Peyer's patch (tissue), 4 donors: ENCODE measurements around the gene GABARAP.

Experiments
- POLR2A ChIP-seq, 2 donors: fragments of 450-650 bp; IDR thresholded peaks; one replicate each; pipeline ENCODE4 v1.5.1; 2017; ENCODE audit warnings: antibody characterized with exemption in 2 of 2, mild to moderate bottlenecking in 2 of 2, moderate library complexity in 2 of 2
- TF ChIP-seq, protein P1 (sequence below), 6 experiments: fragments of 450-650 bp in 4 of 6; fragments of 200-600 bp in 2 of 6; sonication (generic) in 1 of 6; IDR thresholded peaks; one replicate each; pipeline ENCODE4 v1.5.1; 2017 to 2019; ENCODE audit warnings: antibody characterized with exemption in 6 of 6, mild to moderate bottlenecking in 3 of 6, moderate library complexity in 1 of 6

DNA sequence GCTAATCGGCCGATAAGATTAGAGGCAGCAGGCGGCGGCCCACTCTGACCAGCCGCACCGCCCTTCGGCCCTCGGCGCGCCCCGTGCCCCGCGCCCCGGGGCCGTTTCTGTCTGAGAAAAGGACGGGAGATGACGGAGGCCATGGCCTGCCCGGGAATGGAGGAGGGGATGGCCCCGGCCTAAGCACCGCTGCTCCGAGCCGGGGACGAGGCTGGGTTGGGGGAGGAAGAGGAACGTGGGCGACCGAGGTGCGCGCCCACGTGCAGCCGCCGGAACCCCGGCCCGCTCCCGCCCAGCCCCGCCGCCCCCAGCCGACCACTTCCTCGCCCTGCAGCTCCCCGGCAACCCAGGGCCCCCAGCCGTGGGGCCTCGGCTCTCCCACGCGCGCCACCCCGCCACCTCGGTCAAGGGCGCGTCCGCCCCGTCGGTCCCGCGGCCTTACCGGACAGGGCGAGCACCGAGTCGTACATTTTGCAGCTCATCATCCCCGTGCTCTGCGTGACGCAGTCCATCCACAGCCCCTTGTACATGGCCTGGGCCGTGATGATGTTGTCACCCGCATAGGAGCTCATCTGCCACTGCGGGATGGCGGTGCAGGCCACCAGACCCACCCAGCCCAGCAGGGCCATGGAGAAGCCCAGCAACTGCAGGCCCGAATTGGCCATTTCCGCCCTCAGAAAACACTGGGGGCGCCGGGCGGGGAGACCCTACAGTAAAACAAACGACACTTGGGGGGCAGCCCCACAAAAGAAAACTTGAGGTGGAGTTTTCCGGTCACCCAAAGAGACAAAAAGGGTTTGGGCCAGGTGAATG lies 19.3 kb upstream of the GABARAP start:
- TF ChIP-seq, protein P1, sequence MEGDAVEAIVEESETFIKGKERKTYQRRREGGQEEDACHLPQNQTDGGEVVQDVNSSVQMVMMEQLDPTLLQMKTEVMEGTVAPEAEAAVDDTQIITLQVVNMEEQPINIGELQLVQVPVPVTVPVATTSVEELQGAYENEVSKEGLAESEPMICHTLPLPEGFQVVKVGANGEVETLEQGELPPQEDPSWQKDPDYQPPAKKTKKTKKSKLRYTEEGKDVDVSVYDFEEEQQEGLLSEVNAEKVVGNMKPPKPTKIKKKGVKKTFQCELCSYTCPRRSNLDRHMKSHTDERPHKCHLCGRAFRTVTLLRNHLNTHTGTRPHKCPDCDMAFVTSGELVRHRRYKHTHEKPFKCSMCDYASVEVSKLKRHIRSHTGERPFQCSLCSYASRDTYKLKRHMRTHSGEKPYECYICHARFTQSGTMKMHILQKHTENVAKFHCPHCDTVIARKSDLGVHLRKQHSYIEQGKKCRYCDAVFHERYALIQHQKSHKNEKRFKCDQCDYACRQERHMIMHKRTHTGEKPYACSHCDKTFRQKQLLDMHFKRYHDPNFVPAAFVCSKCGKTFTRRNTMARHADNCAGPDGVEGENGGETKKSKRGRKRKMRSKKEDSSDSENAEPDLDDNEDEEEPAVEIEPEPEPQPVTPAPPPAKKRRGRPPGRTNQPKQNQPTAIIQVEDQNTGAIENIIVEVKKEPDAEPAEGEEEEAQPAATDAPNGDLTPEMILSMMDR (IDR thresholded peaks at IDR 0.05), result no peak
- TF ChIP-seq POLR2A (IDR thresholded peaks at IDR 0.05), result no peak
